HFFc6 (cell line): ENCODE data around the gene CDIPT. TPM values are rescaled to one million over a fixed set of nuclear protein-coding genes. Genes with fewer than 3 reads are reported as not detected.
"Not testable (repeated sequence)": the region's sequence is repeated elsewhere in the genome, so short reads cannot be mapped to it uniquely, and the experiment has no call there.

ENCODE experiments used
- DNase-seq: peaks from one replicate; pipeline ENCODE4 v3.0.0-alpha.2; 2018
- H3K27ac Mint-ChIP-seq: 2 replicates; pipeline ENCODE4 v1.8.0; 2020; ENCODE audit warnings: mild to moderate bottlenecking, mixed read lengths
- H3K27me3 Mint-ChIP-seq: 2 replicates; pipeline ENCODE4 v1.8.0; 2021; ENCODE audit warnings: mild to moderate bottlenecking, moderate library complexity, mixed read lengths; ENCODE audit not compliant: insufficient read depth
- H3K36me3 Mint-ChIP-seq: 2 replicates; pipeline ENCODE4 v1.8.0; 2021; ENCODE audit warnings: low read depth, mixed read lengths
- H3K4me1 Mint-ChIP-seq: 2 replicates; pipeline ENCODE4 v1.8.0; 2020; ENCODE audit warnings: low read depth, mixed read lengths
- H3K4me3 Mint-ChIP-seq: 2 replicates; pipeline ENCODE4 v1.8.0; 2020; ENCODE audit warnings: mild to moderate bottlenecking, moderate library complexity, mixed read lengths
- H3K9me3 Mint-ChIP-seq: 2 replicates; pipeline ENCODE4 v1.8.0; 2020; ENCODE audit warnings: mild to moderate bottlenecking, mixed read lengths
- CTCF ChIP-seq: fragments of 200-600 bp; sonication (generic); IDR thresholded peaks from 2 replicates; pipeline ENCODE4 v1.5.0; 2021; ENCODE audit warnings: antibody characterized with exemption, mild to moderate bottlenecking
- total RNA-seq, 6 experiments: library from RNA; stranded (reverse); fragmentation: NEBNext Ultra II Directional; extraction: Animal tissue kit (Norgen Biotek cat#: 25700); gene quantifications; 2 replicates in 1 of 6; 3 replicates in 5 of 6; pipeline ENCODE4 v1.2.3, GENCODE V29; 2021

CDIPT gene
- total RNA-seq, 6 experiments from 2014 or later = 82.6 to 115 (median 94.7) TPM

- no peak for DNase-seq
- Mint-ChIP-seq H3K9me3 (no peaks in the 10 kb centered on the region), H3K4me3 (no peak overlapping the region), H3K27ac (no peak overlapping the region), H3K36me3 (no peaks in the 10 kb centered on the region), H3K27me3 (peaks cover 23% of the 10 kb centered on the region), H3K4me1 (no peaks in the 10 kb centered on the region)
- TF ChIP-seq CTCF = no peak
Measured at GRCh38 chr16:29894352-29894751, 31.3 kb upstream of the CDIPT start.

GRCh38 chr16:29893553-29893952 lies 30.5 kb upstream of the CDIPT start:
- Mint-ChIP-seq H3K36me3 (no peaks in the 10 kb centered on the region), H3K4me3 (no peak overlapping the region), H3K9me3 (no peaks in the 10 kb centered on the region), H3K27me3 (peaks cover 19% of the 10 kb centered on the region), H3K4me1 (no peaks in the 10 kb centered on the region), H3K27ac (no peak overlapping the region)
- no peak for DNase-seq
- no peak for TF ChIP-seq CTCF

- no peak overlapping the region for H3K4me3 Mint-ChIP-seq
- H3K27ac Mint-ChIP-seq = no peak overlapping the region
- H3K9me3 Mint-ChIP-seq = no peaks in the 10 kb centered on the region
- H3K4me1 Mint-ChIP-seq = no peaks in the 10 kb centered on the region
- H3K27me3 Mint-ChIP-seq = peaks cover 12% of the 10 kb centered on the region
- no peak for DNase-seq
- no peaks in the 10 kb centered on the region for H3K36me3 Mint-ChIP-seq
- no peak for TF ChIP-seq CTCF
Measured at GRCh38 chr16:29892458-29892813, 29.4 kb upstream of the CDIPT start.

GRCh38 chr16:29891525-29892457 lies 28.8 kb upstream of the CDIPT start:
- Mint-ChIP-seq H3K4me3 (no peak overlapping the region), H3K36me3 (no peaks in the 10 kb centered on the region), H3K4me1 (no peaks in the 10 kb centered on the region), H3K27me3 (peaks cover 11% of the 10 kb centered on the region), H3K27ac (no peak overlapping the region), H3K9me3 (no peaks in the 10 kb centered on the region)
- no peak for DNase-seq
- TF ChIP-seq CTCF = no peak

GRCh38 chr16:29889372-29889771 lies 26.3 kb upstream of the CDIPT start:
- H3K9me3 Mint-ChIP-seq, H3K27ac Mint-ChIP-seq, H3K36me3 Mint-ChIP-seq, H3K27me3 Mint-ChIP-seq, H3K4me1 Mint-ChIP-seq, H3K4me3 Mint-ChIP-seq, DNase-seq: not testable (repeated sequence)

GRCh38 chr16:29883987-29884386 lies 21.0 kb upstream of the CDIPT start:
- no peaks in the 10 kb centered on the region for H3K4me1 Mint-ChIP-seq
- H3K36me3 Mint-ChIP-seq = no peaks in the 10 kb centered on the region
- H3K9me3 Mint-ChIP-seq = no peaks in the 10 kb centered on the region
- peaks cover 12% of the 10 kb centered on the region for H3K27me3 Mint-ChIP-seq
- H3K27ac Mint-ChIP-seq = no peak overlapping the region
- H3K4me3 Mint-ChIP-seq = no peak overlapping the region
- TF ChIP-seq CTCF = no peak
- no peak for DNase-seq
